DMS 273 (cell line): ENCODE measurements around the gene SLCO2A1.
A peak's percentile ranks its signal among the peaks of the same experiment; 100 is the strongest.

Source experiments
- DNase-seq: peaks from one replicate; lab custom pipeline; 2025; ENCODE audit not compliant: unreplicated experiment; lab: John Stamatoyannopoulos, UW

SLCO2A1 gene

GRCh38 chr3:134061401-134061800, 31.7 kb upstream of the SLCO2A1 start:
- no peak for DNase-seq

DNA sequence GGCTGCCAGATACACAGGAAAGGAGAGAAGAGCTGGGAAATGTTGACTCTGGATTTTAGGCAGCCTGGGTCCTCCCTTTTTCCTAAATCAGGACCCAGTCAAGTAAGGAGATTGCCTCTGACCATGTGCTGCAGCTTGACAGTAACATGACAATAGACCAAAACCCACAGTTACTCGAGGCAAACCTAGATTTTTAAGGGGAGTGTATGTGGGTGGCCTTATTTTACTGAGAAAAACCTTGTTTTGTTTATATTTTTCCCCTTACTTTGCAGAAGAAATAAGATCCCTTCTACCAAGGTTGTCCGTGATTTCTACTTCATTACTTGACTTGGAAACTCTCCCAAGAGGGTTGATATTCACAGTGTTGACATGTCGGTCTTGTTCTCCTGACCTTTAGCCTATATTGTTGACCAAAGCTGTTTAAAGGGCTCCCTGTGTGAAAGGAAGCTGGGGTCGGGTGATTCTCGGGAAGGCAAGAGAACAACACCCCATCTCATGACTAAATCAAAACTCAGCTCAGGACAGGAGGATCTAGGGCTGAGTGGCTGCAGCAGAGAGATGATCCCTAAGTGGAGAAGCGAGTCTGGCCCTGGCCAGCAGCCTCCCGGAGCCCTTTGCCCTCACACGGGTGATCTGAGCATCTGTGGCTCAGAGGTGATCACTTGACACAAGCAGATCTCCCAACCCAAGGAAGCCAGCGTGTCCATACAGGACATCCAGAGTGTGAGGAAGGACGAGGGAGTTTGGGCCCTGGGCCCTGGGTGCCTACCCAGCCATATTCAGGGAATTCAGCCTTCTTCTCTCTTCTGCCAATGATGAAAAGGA, 31.0 kb upstream of the SLCO2A1 start:
- DNase-seq: no peak

- peak; percentile 21 for DNase-seq
Observed at GRCh38 chr3:134059671-134060560, 30.2 kb upstream of the SLCO2A1 start.

DNA sequence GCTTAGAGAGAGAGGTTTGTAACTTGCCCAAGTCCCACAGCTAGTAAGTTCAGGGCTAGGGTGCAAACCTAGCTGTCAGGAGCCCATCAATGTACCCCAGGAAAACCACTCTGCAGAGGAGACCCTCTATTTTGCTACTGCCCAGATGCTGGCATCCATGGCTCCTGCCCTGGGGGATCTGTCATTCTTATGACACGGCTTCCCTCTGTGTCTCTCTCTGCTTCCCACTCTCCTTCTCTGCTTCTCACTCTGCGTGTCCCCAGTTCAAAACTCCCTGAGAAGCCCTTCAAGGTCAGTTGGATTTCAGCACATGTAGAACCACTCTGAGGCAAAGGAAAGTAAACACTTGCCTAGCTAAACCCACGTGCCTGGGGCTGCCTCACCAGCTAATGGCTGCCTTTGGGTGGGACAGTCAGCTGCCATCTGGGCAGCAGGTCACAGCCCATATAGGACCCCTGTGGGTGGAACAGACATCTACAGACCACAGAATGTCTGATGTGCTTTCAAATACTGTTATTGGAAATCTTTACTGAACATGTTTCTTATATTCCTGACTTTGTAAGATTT, 29.4 kb upstream of the SLCO2A1 start:
- DNase-seq: no peak

GRCh38 chr3:134057654-134058110, 28.0 kb upstream of the SLCO2A1 start:
- DNase-seq: no peak

DNA sequence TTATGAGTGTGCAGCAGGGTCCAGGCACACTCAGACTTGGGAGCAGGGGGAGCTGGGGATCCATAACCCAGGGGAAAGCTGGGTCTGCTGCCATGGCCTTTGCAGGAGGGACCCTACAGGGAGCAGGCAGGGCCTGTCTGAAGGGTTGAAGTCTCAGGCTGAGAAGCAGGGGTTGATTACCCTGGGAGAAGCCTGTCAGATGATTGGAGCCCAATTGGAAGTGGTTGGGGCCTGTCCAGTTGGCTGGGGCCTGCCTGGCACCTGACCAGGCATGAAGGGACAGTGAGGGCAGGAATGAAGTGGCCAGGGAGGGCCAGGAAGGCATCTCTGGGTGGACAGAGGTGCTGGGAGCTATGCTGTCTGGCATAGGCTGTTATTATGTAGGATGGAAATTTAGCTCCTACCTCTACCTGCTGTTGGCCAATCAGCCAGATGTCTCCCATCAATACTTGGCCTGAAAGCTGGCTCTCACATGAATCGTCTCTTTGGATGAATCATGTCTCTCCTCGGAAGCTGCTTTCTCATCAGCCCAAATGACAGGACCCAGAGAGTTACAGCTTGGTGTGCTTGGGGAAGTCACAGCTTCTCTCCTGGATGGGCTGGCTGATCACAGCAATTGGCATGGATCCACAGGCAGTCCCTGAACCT, 27.4 kb upstream of the SLCO2A1 start:
- no peak for DNase-seq

DNA sequence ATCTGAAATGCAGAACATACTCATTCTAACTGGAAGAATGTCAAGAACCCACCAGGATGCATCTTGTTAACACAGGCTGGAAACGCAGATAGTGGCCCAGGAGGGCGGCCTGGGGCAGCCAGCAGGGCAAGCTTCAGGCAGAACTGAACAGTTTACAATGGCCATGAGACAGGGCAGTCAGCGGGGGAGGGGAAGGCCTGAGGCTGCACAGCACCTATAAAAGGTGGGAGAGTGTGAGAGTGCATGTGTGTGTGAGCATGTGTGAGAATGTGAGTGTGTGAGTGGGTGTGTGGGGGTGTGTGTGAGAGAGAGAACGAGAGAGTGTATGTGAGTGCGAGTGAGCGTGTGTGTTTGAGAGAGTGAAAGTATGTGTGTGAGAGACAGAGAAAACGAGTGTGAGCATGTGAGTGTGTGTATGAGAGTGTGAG, 26.8 kb upstream of the SLCO2A1 start:
- no peak for DNase-seq

DNA sequence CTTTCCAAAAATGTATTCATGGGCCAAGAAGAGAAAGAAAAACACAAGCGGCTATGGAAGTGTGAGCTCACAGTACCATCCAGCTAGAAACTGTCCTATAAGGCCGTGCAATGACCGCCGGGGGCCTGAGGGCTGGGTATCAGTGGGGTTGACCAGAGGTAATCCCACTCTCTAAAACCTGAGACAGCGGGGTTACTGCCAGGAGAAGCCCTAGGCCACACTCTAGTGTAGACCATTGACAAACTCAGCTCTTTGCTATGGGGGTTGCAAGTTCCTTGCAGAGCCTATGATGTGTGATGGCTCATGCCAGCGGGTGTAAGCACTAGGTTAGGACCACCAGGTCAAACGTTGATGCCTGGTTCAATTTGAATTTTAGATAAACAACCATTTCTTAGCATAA, 25.9 kb upstream of the SLCO2A1 start:
- no peak for DNase-seq

- no peak for DNase-seq
Observed at GRCh38 chr3:134054881-134055280, 25.2 kb upstream of the SLCO2A1 start.

GRCh38 chr3:134054231-134054630, 24.5 kb upstream of the SLCO2A1 start:
- no peak for DNase-seq

DNA sequence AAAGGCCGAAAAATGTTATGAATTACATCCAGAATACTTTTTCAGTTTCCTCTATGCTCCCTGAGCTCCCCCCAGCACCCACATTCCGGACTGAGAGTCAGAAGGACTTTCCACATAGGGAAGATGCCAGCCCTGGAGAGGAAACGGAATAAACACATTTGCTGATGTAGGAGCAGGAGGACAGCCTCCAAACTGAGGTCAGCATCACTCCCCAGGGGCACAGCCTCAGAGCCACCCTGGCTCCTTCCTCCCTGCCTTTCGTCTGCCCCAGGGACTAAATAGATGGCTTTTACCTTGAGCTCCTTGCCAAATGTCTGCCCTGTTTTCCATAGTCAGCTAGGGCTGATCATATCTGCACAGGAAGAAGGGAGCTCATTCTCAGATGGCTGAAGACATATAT, 22.6 kb upstream of the SLCO2A1 start:
- no peak for DNase-seq

DNA sequence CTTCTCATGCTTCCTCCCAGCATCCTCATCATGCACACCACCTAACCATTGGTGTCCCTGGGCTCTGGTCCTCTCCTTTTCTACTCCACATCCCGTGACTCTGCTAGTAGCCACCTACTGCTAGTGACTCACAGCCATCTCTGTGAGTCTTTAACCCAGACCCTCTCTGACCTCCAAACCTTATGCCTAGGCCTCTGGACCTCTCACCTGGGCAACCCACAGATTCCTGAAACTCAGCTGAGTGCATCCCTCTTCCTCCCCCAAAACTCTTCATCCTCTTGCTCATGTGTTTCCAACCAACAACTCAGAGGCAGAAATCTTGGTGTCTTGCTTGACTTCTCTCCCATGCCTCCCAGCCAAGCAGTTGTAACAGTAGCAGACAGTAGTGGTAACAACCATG, 20.0 kb upstream of the SLCO2A1 start:
- no peak for DNase-seq

DNA sequence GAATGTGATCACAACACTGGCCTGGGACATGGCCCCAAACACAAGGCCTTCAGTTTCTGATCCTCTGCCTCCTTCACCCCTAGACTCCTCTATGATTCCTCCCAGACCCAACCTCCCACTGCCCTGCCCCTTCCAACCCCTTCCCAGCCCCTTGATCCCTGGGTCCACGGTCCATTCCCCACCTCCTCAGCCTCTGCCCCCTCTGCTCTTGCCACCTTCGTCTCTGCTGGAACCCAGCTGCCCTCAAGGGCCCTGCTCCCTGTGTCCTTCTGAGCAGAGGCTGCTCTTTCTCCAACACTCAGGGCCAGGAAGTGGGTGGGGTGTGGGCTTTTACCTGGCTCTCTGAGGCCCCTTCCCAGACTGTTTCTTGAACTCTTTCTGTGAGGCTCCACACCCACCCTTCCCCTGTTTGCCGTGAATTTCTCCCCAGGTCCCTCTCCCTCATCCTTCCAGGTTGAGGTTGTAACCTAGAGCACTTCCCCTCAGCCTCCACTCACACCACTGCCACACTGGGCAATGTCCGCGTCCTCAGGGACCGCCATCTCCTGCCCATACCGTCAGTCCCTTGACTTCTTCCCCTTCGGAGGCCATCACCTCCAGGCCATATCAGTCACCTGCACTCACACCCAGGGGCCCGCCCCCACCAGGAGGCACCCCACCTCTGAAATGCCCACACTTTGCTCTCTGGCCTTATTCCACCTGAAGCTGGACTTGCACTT, 18.7 kb upstream of the SLCO2A1 start:
- DNase-seq: no peak

GRCh38 chr3:134044459-134044858, 14.7 kb upstream of the SLCO2A1 start:
- DNase-seq: no peak

- DNase-seq: no peak
Observed at GRCh38 chr3:134040066-134040465, 10.3 kb upstream of the SLCO2A1 start.

GRCh38 chr3:134039161-134039862, 9.6 kb upstream of the SLCO2A1 start:
- peak; percentile 15 for DNase-seq

- no peak for DNase-seq
Observed at GRCh38 chr3:134038716-134039115, 9.0 kb upstream of the SLCO2A1 start.

GRCh38 chr3:134038071-134038491, 8.4 kb upstream of the SLCO2A1 start:
- DNase-seq: no peak

- no peak for DNase-seq
Observed at GRCh38 chr3:134037168-134037567, 7.4 kb upstream of the SLCO2A1 start.

- DNase-seq: no peak
Observed at GRCh38 chr3:134036291-134036690, 6.6 kb upstream of the SLCO2A1 start.
